DND-41 (cell line): Measurements from ENCODE around the gene MEIOC.

Experiments used
- ATAC-seq: fragments of 200-7000 bp; cut with Tn5 transposase; 3 replicates; pipeline ENCODE4 v1.9.1; 2021; ENCODE audit warnings: low read depth; ENCODE audit not compliant: insufficient read depth
- DNase-seq: peaks from one replicate; pipeline ENCODE4 v3.0.0-alpha.2; 2020
- H2AFZ ChIP-seq: 2 replicates; pipeline ENCODE4 v1.6.0; 2012; ENCODE audit warnings: low read depth, low read length
- H3K27ac ChIP-seq: 2 replicates; pipeline ENCODE4 v1.5.1; 2012; ENCODE audit warnings: low read length, inconsistent platforms
- H3K27me3 ChIP-seq: fragments of 200-600 bp; sonication (generic); 2 replicates; pipeline ENCODE4 v1.6.0; 2012; ENCODE audit warnings: low read length, mild to moderate bottlenecking, inconsistent platforms; ENCODE audit not compliant: insufficient read depth, poor library complexity
- H3K36me3 ChIP-seq: 2 replicates; pipeline ENCODE4 v1.5.1; 2012; ENCODE audit warnings: low read length, inconsistent platforms; ENCODE audit not compliant: insufficient read depth
- H3K4me1 ChIP-seq: 2 replicates; pipeline ENCODE4 v1.5.1; 2012; ENCODE audit warnings: mild to moderate bottlenecking, low read length; ENCODE audit not compliant: insufficient read depth
- H3K4me2 ChIP-seq: 2 replicates; pipeline ENCODE4 v1.6.0; 2012; ENCODE audit warnings: mild to moderate bottlenecking, moderate library complexity, low read length, inconsistent platforms; ENCODE audit not compliant: insufficient read depth
- H3K4me3 ChIP-seq, 2 experiments: fragments of 200-600 bp in 1 of 2; shearing (Covaris generic) in 1 of 2; 2 replicates each; pipeline ENCODE4 v1.5.1; 2012 to 2016; ENCODE audit warnings: inconsistent platforms in 2 of 2, low read length in 2 of 2, mild to moderate bottlenecking in 2 of 2, low read depth in 1 of 2, moderate library complexity in 1 of 2
- H3K79me2 ChIP-seq: 2 replicates; pipeline ENCODE4 v1.6.0; 2012; ENCODE audit warnings: low read length, inconsistent platforms; ENCODE audit not compliant: insufficient read depth
- H3K9ac ChIP-seq: 2 replicates; pipeline ENCODE4 v1.6.0; 2012; ENCODE audit warnings: low read depth, mild to moderate bottlenecking, inconsistent platforms, low read length, moderate library complexity
- H3K9me3 ChIP-seq: 2 replicates; pipeline ENCODE4 v1.5.1; 2012; ENCODE audit warnings: low read length, moderate library complexity, mild to moderate bottlenecking, inconsistent platforms; ENCODE audit not compliant: insufficient read depth, severe bottlenecking
- H4K20me1 ChIP-seq: 2 replicates; pipeline ENCODE4 v1.6.0; 2012; ENCODE audit warnings: low read length; ENCODE audit not compliant: insufficient read depth
- EZH2 ChIP-seq: IDR thresholded peaks from 3 replicates; pipeline ENCODE4 v1.6.1; 2012; ENCODE audit warnings: borderline replicate concordance, low read depth, mild to moderate bottlenecking, moderate library complexity, low read length, inconsistent platforms; ENCODE audit not compliant: severe bottlenecking
- TF ChIP-seq, protein P1 (sequence below): IDR thresholded peaks from 2 replicates; pipeline ENCODE4 v1.5.1; 2012; ENCODE audit warnings: borderline replicate concordance, low read length, moderate library complexity, mild to moderate bottlenecking; ENCODE audit not compliant: poor library complexity, severe bottlenecking; ENCODE audit errors: extremely low read depth

The MEIOC gene

DNA sequence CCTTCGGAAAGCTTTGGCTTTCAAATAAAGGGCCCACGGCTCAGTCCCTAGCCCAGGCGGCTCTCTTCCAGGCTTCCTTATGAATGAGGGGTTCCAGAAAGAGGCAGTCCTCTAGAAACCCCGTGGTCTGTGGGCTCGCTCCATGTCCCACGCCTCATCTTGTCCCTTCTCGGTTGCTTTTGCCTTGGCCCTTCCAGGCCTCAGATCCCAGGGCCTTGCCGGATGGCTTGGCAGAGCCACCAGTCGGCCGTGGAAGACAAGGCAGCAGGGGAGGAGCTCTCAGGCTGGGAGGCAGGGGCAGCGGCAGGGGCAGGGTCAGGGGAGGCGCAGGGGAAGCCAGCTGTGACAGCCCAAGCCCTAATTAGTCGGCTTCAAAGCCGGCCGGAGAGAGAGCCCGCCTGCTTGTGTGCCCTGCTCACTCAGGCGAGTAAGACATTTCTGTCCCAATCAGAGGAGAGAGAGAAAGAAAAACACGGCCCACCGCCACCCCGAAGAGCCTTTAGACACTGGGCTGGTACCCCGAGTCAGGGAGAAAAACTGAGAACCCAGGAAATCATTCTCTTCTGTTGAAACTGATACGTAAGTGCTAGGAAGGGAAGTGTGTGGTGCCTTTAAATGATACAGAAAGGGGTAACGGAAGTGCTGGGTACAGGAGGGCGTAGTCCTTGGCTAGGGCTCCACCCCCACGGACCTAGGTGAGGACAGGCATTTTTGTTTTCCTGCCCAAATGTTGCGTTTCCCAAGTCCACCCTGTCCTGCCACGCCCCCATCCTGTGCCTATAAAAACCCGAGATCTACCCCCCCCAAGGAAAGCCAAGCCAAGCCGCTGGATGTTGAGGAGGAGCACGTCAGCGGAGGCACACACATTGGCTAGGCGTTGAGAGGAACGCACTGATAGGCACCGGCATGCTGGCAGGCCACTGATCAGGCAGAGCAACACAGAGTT lies 27.8 kb upstream of the MEIOC start:
- peaks cover 4% of the 10 kb centered on the region for H3K27me3 ChIP-seq
- ATAC-seq (no peak), DNase-seq (no peak)
- H3K79me2 ChIP-seq: no peaks in the 10 kb centered on the region
- H3K9ac ChIP-seq: no peak overlapping the region
- no peaks in the 10 kb centered on the region for H3K9me3 ChIP-seq
- H4K20me1 ChIP-seq: no peaks in the 10 kb centered on the region
- H3K36me3 ChIP-seq: no peaks in the 10 kb centered on the region
- H2AFZ ChIP-seq: no peak overlapping the region
- no peak overlapping the region for H3K4me3 ChIP-seq
- TF ChIP-seq EZH2: no peak
- TF ChIP-seq, protein P1, sequence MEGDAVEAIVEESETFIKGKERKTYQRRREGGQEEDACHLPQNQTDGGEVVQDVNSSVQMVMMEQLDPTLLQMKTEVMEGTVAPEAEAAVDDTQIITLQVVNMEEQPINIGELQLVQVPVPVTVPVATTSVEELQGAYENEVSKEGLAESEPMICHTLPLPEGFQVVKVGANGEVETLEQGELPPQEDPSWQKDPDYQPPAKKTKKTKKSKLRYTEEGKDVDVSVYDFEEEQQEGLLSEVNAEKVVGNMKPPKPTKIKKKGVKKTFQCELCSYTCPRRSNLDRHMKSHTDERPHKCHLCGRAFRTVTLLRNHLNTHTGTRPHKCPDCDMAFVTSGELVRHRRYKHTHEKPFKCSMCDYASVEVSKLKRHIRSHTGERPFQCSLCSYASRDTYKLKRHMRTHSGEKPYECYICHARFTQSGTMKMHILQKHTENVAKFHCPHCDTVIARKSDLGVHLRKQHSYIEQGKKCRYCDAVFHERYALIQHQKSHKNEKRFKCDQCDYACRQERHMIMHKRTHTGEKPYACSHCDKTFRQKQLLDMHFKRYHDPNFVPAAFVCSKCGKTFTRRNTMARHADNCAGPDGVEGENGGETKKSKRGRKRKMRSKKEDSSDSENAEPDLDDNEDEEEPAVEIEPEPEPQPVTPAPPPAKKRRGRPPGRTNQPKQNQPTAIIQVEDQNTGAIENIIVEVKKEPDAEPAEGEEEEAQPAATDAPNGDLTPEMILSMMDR: no peak
- no peaks in the 10 kb centered on the region for H3K4me1 ChIP-seq
- no peak overlapping the region for H3K27ac ChIP-seq
- no peak overlapping the region for H3K4me2 ChIP-seq

DNA sequence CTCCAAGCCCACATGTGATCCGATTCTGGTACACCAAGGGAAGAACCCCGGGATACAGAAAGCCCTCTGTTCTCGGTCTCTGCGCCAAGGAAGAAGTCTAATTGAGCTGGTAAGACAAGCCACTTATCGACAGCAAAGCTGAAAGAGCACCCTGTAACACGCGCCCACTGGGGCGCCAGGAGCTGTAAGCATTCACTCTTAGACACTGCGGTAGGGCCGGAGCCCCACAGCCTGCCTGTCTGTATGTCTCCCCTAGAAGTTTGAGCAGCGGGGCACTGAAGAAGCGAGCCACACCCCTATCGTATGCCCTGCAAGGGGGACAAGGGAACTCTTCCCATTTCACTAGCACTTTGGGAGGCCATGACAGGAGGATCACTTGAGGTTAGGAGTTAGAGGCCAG lies 27.0 kb upstream of the MEIOC start:
- DNase-seq: no peak
- ATAC-seq: no peak
- Histone ChIP-seq H3K27me3 (peaks cover 4% of the 10 kb centered on the region), H3K9me3 (no peaks in the 10 kb centered on the region), H3K79me2 (no peaks in the 10 kb centered on the region), H3K27ac (no peak overlapping the region), H2AFZ (no peak overlapping the region), H4K20me1 (no peaks in the 10 kb centered on the region), H3K4me1 (no peaks in the 10 kb centered on the region), H3K4me3 (no peak overlapping the region), H3K36me3 (no peaks in the 10 kb centered on the region), H3K9ac (no peak overlapping the region), H3K4me2 (no peak overlapping the region)
- TF ChIP-seq EZH2: no peak
- TF ChIP-seq, protein P1: no peak

- Histone ChIP-seq H3K27ac (no peak overlapping the region), H4K20me1 (no peaks in the 10 kb centered on the region), H3K79me2 (no peaks in the 10 kb centered on the region), H3K36me3 (no peaks in the 10 kb centered on the region), H3K4me1 (no peaks in the 10 kb centered on the region), H3K9ac (no peak overlapping the region), H3K9me3 (no peaks in the 10 kb centered on the region), H2AFZ (no peak overlapping the region), H3K27me3 (peaks cover 4% of the 10 kb centered on the region), H3K4me3 (no peak overlapping the region), H3K4me2 (no peak overlapping the region)
- DNase-seq: no peak
- ATAC-seq: no peak
- TF ChIP-seq, protein P1: no peak
Observed at GRCh38 chr17:44630703-44631102, 25.6 kb upstream of the MEIOC start.
